K562 (cell line): ENCODE data around the gene POGZ. TPM values are rescaled to one million over a fixed set of nuclear protein-coding genes. Genes with fewer than 3 reads are reported as not detected.

Experiments used
- CCAR2 ChIP-seq: fragments of 200-400 bp; formaldehyde crosslinking; IDR thresholded peaks from 2 replicates; pipeline ENCODE4 v1.6.1; 2017; ENCODE audit warnings: mild to moderate bottlenecking, low read depth, low read length
- DPF2 ChIP-seq: fragments of 450-650 bp; IDR thresholded peaks from 2 replicates; pipeline ENCODE4 v1.6.1; 2016
- HSF4 ChIP-seq: fragments of 250-450 bp; sonication (Bioruptor Pico); IDR thresholded peaks from 2 replicates; pipeline ENCODE4 v2.1.2; 2022; ENCODE audit warnings: mild to moderate bottlenecking, moderate library complexity, borderline replicate concordance
- KLF6 ChIP-seq: fragments of 250-450 bp; sonication (Bioruptor Pico); IDR thresholded peaks from 2 replicates; pipeline ENCODE4 v1.4.0; 2020; ENCODE audit warnings: mild to moderate bottlenecking, moderate library complexity, borderline replicate concordance
- LCOR ChIP-seq: sonication (generic); formaldehyde crosslinking; IDR thresholded peaks from 2 replicates; pipeline ENCODE4 v1.8.0; 2022; ENCODE audit warnings: mild to moderate bottlenecking, missing genetic modification reagents
- MBD2 ChIP-seq: sonication (generic); IDR thresholded peaks from 2 replicates; pipeline ENCODE4 v1.6.1; 2016; ENCODE audit warnings: low read depth, borderline replicate concordance
- MTA1 ChIP-seq: fragments of 450-650 bp; IDR thresholded peaks from 2 replicates; pipeline ENCODE4 v1.6.1; 2017; ENCODE audit warnings: borderline replicate concordance
- MXI1 ChIP-seq: IDR thresholded peaks from 2 replicates; pipeline ENCODE4 v1.6.1; 2011; ENCODE audit warnings: low read depth, mild to moderate bottlenecking, improper control_type of control experiment, low read length
- NFIC ChIP-seq: fragments of 450-650 bp; IDR thresholded peaks from 2 replicates; pipeline ENCODE4 v1.6.1; 2017; ENCODE audit warnings: mild to moderate bottlenecking, inconsistent platforms
- NR1H2 ChIP-seq: sonication (generic); formaldehyde crosslinking; IDR thresholded peaks from 2 replicates; pipeline ENCODE4 v1.4.0; 2020; ENCODE audit warnings: mild to moderate bottlenecking, missing genetic modification reagents
- RNF2 ChIP-seq: sonication (generic); IDR thresholded peaks from 2 replicates; pipeline ENCODE4 v1.6.1; 2016
- SAFB ChIP-seq: fragments of 200-400 bp; formaldehyde crosslinking; IDR thresholded peaks from 2 replicates; pipeline ENCODE4 v1.6.1; 2017; ENCODE audit warnings: low read depth, low read length, borderline replicate concordance
- SETDB1 ChIP-seq: IDR thresholded peaks from one replicate; pipeline ENCODE4 v1.6.1; 2012; ENCODE audit warnings: low read length, control low read depth, inconsistent platforms
- SRF ChIP-seq, 2 experiments: fragments of 250-450, 450-650 bp in 1 of 2; sonication (Bioruptor Pico) in 1 of 2; sonication (generic) in 1 of 2; formaldehyde crosslinking; IDR thresholded peaks; 2 replicates each; pipeline versions ENCODE4 v1.5.0 to v1.5.1; 2020 to 2022; ENCODE audit warnings: mild to moderate bottlenecking in 1 of 2, missing genetic modification reagents in 1 of 2
- ZNF184 ChIP-seq: sonication (generic); formaldehyde crosslinking; IDR thresholded peaks from 2 replicates; pipeline ENCODE4 v1.5.0; 2020; ENCODE audit warnings: missing genetic modification reagents
- polyA plus RNA-seq, 8 experiments: library from polyadenylated mRNA; depleted of rRNA in 4 of 8; stranded (reverse) in 5 of 8; unstranded in 3 of 8; fragments of >200 nt; fragmentation: Nextera tagmentation in 2 of 8; fragmentation: Illumina TruSeq in 1 of 8; extraction: Ambion mirVana in 2 of 8; extraction: Trizol in 1 of 8; gene quantifications; 2 replicates each; pipeline versions ENCODE4 v1.2.1 to v1.2.3, GENCODE V29; 2011 to 2014; ENCODE audit warnings: inconsistent platforms in 1 of 8, missing spikeins in 1 of 8
- total RNA-seq, 7 experiments: library from RNA; depleted of rRNA in 6 of 7; stranded (reverse); fragments of >200 nt in 6 of 7; fragmentation: Illumina TruSeq in 2 of 7; extraction: Trizol in 2 of 7; gene quantifications; 2 replicates each; pipeline versions ENCODE4 v1.2.1 to v1.2.3, GENCODE V29; 2011 to 2021; ENCODE audit warnings: low replicate concordance in 1 of 7
- TF ChIP-seq, protein P1 (sequence below): fragments of 450-650 bp; IDR thresholded peaks from 2 replicates; pipeline ENCODE4 v1.6.1; 2016; ENCODE audit warnings: low read depth, mild to moderate bottlenecking, moderate library complexity
- TF ChIP-seq, protein P2 (sequence below): fragments of 250-450 bp; sonication (Bioruptor Pico); IDR thresholded peaks from 2 replicates; pipeline ENCODE4 v1.8.0; 2021; ENCODE audit warnings: moderate library complexity, mild to moderate bottlenecking, inconsistent platforms
- TF ChIP-seq, protein P3 (sequence below): fragments of 450-650 bp; IDR thresholded peaks from 2 replicates; pipeline ENCODE4 v1.6.1; 2017; ENCODE audit warnings: antibody characterized with exemption, mild to moderate bottlenecking
- TF ChIP-seq, protein P4 (sequence below): IDR thresholded peaks from 2 replicates; pipeline ENCODE4 v1.6.1; 2014; ENCODE audit warnings: antibody characterized with exemption

Gene POGZ
- total and polyA plus RNA-seq, 9 of the 15 experiments (the other 6 are each of a cell fraction or from before 2014, with no cell fraction given) = 9.4 to 40.6 (median 21.6) TPM

DNA sequence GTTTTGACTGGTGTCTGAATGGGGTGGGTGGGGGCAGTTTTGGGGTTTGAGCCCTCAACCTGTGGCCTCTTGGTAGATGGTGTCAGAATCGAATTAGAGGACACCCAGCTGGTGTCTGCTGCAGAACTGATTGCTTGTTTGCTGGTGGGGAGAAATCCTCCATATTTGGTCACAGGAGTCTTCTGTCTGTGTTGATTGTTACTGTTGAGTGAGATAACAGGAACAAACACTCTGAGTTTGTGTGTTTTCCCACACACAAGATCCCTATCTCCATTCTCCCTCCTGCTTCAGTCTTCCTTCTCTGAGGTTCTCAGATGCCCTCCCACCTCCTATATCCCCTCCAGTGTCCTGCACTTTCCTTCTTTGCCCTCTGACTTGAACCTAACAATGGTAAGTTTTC lies 32.8 kb upstream of the POGZ start (continued):
- TF ChIP-seq SAFB = no peak
- TF ChIP-seq, protein P1, sequence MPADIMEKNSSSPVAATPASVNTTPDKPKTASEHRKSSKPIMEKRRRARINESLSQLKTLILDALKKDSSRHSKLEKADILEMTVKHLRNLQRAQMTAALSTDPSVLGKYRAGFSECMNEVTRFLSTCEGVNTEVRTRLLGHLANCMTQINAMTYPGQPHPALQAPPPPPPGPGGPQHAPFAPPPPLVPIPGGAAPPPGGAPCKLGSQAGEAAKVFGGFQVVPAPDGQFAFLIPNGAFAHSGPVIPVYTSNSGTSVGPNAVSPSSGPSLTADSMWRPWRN = peak; percentile 66
- no peak for TF ChIP-seq NR1H2
- TF ChIP-seq MXI1 = no peak
- no peak for TF ChIP-seq NFIC
- TF ChIP-seq HSF4 (CRISPR knock-in tag) = no peak
- TF ChIP-seq MBD2 = no peak
- no peak for TF ChIP-seq DPF2
- TF ChIP-seq, protein P2, sequence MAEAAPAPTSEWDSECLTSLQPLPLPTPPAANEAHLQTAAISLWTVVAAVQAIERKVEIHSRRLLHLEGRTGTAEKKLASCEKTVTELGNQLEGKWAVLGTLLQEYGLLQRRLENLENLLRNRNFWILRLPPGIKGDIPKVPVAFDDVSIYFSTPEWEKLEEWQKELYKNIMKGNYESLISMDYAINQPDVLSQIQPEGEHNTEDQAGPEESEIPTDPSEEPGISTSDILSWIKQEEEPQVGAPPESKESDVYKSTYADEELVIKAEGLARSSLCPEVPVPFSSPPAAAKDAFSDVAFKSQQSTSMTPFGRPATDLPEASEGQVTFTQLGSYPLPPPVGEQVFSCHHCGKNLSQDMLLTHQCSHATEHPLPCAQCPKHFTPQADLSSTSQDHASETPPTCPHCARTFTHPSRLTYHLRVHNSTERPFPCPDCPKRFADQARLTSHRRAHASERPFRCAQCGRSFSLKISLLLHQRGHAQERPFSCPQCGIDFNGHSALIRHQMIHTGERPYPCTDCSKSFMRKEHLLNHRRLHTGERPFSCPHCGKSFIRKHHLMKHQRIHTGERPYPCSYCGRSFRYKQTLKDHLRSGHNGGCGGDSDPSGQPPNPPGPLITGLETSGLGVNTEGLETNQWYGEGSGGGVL (CRISPR knock-in tag) = no peak
- TF ChIP-seq, protein P3, sequence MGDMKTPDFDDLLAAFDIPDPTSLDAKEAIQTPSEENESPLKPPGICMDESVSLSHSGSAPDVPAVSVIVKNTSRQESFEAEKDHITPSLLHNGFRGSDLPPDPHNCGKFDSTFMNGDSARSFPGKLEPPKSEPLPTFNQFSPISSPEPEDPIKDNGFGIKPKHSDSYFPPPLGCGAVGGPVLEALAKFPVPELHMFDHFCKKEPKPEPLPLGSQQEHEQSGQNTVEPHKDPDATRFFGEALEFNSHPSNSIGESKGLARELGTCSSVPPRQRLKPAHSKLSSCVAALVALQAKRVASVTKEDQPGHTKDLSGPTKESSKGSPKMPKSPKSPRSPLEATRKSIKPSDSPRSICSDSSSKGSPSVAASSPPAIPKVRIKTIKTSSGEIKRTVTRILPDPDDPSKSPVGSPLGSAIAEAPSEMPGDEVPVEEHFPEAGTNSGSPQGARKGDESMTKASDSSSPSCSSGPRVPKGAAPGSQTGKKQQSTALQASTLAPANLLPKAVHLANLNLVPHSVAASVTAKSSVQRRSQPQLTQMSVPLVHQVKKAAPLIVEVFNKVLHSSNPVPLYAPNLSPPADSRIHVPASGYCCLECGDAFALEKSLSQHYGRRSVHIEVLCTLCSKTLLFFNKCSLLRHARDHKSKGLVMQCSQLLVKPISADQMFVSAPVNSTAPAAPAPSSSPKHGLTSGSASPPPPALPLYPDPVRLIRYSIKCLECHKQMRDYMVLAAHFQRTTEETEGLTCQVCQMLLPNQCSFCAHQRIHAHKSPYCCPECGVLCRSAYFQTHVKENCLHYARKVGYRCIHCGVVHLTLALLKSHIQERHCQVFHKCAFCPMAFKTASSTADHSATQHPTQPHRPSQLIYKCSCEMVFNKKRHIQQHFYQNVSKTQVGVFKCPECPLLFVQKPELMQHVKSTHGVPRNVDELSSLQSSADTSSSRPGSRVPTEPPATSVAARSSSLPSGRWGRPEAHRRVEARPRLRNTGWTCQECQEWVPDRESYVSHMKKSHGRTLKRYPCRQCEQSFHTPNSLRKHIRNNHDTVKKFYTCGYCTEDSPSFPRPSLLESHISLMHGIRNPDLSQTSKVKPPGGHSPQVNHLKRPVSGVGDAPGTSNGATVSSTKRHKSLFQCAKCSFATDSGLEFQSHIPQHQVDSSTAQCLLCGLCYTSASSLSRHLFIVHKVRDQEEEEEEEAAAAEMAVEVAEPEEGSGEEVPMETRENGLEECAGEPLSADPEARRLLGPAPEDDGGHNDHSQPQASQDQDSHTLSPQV = no peak
- peak; percentile 43; the same call in 1 of the 2 replicates for TF ChIP-seq MTA1
- no peak for TF ChIP-seq KLF6 (CRISPR knock-in tag)
- peak; percentile 42; the same call in 1 of the 2 replicates for TF ChIP-seq ZNF184
- TF ChIP-seq, protein P4, sequence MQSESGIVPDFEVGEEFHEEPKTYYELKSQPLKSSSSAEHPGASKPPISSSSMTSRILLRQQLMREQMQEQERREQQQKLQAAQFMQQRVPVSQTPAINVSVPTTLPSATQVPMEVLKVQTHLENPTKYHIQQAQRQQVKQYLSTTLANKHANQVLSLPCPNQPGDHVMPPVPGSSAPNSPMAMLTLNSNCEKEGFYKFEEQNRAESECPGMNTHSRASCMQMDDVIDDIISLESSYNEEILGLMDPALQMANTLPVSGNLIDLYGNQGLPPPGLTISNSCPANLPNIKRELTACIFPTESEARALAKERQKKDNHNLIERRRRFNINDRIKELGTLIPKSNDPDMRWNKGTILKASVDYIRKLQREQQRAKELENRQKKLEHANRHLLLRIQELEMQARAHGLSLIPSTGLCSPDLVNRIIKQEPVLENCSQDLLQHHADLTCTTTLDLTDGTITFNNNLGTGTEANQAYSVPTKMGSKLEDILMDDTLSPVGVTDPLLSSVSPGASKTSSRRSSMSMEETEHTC = no peak
- TF ChIP-seq LCOR (CRISPR knock-in tag) = no peak
- TF ChIP-seq SRF (CRISPR knock-in tag; IDR thresholded peaks at IDR 0.05) = peak in 1 of 2 experiments; percentile 94; a peak in 2 of 4 replicates
- no peak for TF ChIP-seq RNF2
- no peak for TF ChIP-seq SETDB1
- no peak for TF ChIP-seq CCAR2
